H1 (cell line): Measurements from ENCODE around the gene BACE2. TPM values are rescaled to one million over a fixed set of nuclear protein-coding genes. Genes with fewer than 3 reads are reported as not detected.

Source experiments
- ATF3 ChIP-seq: IDR thresholded peaks from 2 replicates; pipeline ENCODE4 v1.6.1; 2011; ENCODE audit warnings: low read depth, mild to moderate bottlenecking, low read length; ENCODE audit not compliant: insufficient read depth
- CHD7 ChIP-seq: fragments of 300-600 bp; sonication (generic); IDR thresholded peaks from 2 replicates; pipeline ENCODE4 v1.7.1; 2012; ENCODE audit warnings: low read length, moderate library complexity, mild to moderate bottlenecking, inconsistent platforms; ENCODE audit not compliant: insufficient replicate concordance
- EGR1 ChIP-seq: IDR thresholded peaks from 2 replicates; pipeline ENCODE4 v1.6.1; 2011; ENCODE audit warnings: low read depth, low read length, borderline replicate concordance
- JUN ChIP-seq: IDR thresholded peaks from 2 replicates; pipeline ENCODE4 v1.6.1; 2011; ENCODE audit warnings: low read depth, mild to moderate bottlenecking, improper control_type of control experiment, low read length
- RFX5 ChIP-seq: IDR thresholded peaks from 2 replicates; pipeline ENCODE4 v1.6.1; 2011; ENCODE audit warnings: low read depth, low read length, improper control_type of control experiment, borderline replicate concordance
- RNF2 ChIP-seq: fragments of 200-900, 300-1000 bp; sonication (generic); IDR thresholded peaks from 2 replicates; pipeline ENCODE4 v1.7.1; 2016; ENCODE audit warnings: borderline replicate concordance, low read depth, mild to moderate bottlenecking, antibody characterized with exemption, low read length; ENCODE audit not compliant: poor library complexity, severe bottlenecking; ENCODE audit errors: missing control alignments
- SIRT6 ChIP-seq: IDR thresholded peaks from one replicate; pipeline ENCODE4 v1.7.1; 2012; ENCODE audit warnings: low read length, inconsistent platforms
- polyA plus RNA-seq, 7 experiments: library from polyadenylated mRNA; depleted of rRNA in 3 of 7; stranded (reverse) in 5 of 7; unstranded in 2 of 7; fragments of >200 nt in 5 of 7; fragments of 200-250 nt in 2 of 7; gene quantifications; 1 replicate in 5 of 7; 2 replicates in 1 of 7; 4 replicates in 1 of 7; pipeline versions ENCODE4 v1.2.1 to v1.2.3, GENCODE V29; 2011 to 2013; ENCODE audit warnings: missing spikeins in 2 of 7, mixed read lengths in 2 of 7
- total RNA-seq: library from RNA; stranded (reverse); fragmentation: NEBNext Ultra II Directional; extraction: Animal tissue kit (Norgen Biotek cat#: 25700); gene quantifications from 2 replicates; pipeline ENCODE4 v1.2.1, GENCODE V29; 2021

Gene BACE2
- total and polyA plus RNA-seq, 2 of the 8 experiments (the other 6 are each of a cell fraction or from before 2014, with no cell fraction given) = 8.1 to 10.9 TPM

- TF ChIP-seq CHD7 = no peak
- no peak for TF ChIP-seq JUN
- no peak for TF ChIP-seq RFX5
- TF ChIP-seq RNF2 = no peak
- TF ChIP-seq ATF3 = no peak
- no peak for TF ChIP-seq EGR1
- no peak for TF ChIP-seq SIRT6
Observed at GRCh38 chr21:41256771-41257702, 89.1 kb downstream of the BACE2 start (continued).
